ENCODE measurements around the gene NSD2. TPM values are rescaled to one million over a fixed set of nuclear protein-coding genes. Genes with fewer than 3 reads are reported as not detected.

The NSD2 gene
- polyA plus RNA-seq, 1 donor (not counting 4 experiments of a cell fraction or from before 2014, with no cell fraction given): 22.6 TPM

DNA sequence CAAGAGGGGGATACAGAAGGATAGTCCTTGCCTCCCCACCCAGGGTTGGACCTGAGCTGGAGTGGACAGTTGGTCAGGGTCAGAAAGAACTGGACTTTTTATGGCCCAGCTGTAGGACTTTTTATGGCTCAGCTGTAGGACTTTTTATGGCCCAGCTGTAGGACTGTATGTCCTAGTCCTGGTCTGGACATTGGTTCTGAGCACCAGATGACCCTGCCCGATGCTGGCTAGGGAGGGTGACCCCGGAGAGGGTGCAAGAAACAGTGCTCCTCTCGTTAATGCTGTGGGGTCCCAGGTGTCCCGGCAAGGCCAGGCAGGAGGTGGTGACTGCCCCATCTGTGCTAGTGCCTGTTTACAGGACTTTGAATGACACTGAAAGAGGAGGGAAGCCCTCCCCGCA is 13.3 kb upstream of the NSD2 start:
- Histone ChIP-seq H3K9ac (ENCODE audit: control insufficient read depth, extremely low read depth, insufficient read depth, low read length) (no peak overlapping the region), H4K20me1 (ENCODE audit: control insufficient read depth, extremely low read depth, insufficient read depth, low read length) (peaks cover 5% of the 10 kb centered on the region), H3K27me3 (ENCODE audit: control insufficient read depth, extremely low read depth, insufficient read depth, low read length) (peaks cover 5% of the 10 kb centered on the region), H3K9me1 (ENCODE audit: control insufficient read depth, extremely low read depth, insufficient read depth, low read length) (peaks cover 7% of the 10 kb centered on the region), H3K36me3 (ENCODE audit: control insufficient read depth in 2 of 2, extremely low read depth in 1 of 2, insufficient read depth in 2 of 2, low read length in 2 of 2) (peaks cover 0 to 4% of the 10 kb centered on the region in 2 experiments), H3K4me1 (ENCODE audit: control insufficient read depth, extremely low read depth, insufficient read depth, low read length) (peaks cover 22% of the 10 kb centered on the region), H3K4me2 (ENCODE audit: control insufficient read depth, extremely low read depth, insufficient read depth, low read depth, low read length) (no peak overlapping the region), H3K4me3 (ENCODE audit: control insufficient read depth in 2 of 3, extremely low read depth in 1 of 3, insufficient read depth in 2 of 3, low read depth in 1 of 3, low read length in 3 of 3) (no peak overlapping the region), H2AFZ (ENCODE audit: control insufficient read depth, low read length) (no peak overlapping the region), H3K9me3 (ENCODE audit: control insufficient read depth, low read depth, low read length) (no peaks in the 10 kb centered on the region), H3K27ac (ENCODE audit: control insufficient read depth, insufficient read depth, low read length) (no peak overlapping the region), H3K79me2 (ENCODE audit: control insufficient read depth, insufficient read depth, low read length) (peaks cover 46% of the 10 kb centered on the region)
- DNase-seq (ENCODE audit: low read depth, low spot score) (no peak), FAIRE-seq (no peak)
- dilution Hi-C loops (cut with MboI; ENCODE audit: extremely low pct_ligation_motif_present, low sequenced_read_pairs): no loop called here
- TF ChIP-seq, protein P1, sequence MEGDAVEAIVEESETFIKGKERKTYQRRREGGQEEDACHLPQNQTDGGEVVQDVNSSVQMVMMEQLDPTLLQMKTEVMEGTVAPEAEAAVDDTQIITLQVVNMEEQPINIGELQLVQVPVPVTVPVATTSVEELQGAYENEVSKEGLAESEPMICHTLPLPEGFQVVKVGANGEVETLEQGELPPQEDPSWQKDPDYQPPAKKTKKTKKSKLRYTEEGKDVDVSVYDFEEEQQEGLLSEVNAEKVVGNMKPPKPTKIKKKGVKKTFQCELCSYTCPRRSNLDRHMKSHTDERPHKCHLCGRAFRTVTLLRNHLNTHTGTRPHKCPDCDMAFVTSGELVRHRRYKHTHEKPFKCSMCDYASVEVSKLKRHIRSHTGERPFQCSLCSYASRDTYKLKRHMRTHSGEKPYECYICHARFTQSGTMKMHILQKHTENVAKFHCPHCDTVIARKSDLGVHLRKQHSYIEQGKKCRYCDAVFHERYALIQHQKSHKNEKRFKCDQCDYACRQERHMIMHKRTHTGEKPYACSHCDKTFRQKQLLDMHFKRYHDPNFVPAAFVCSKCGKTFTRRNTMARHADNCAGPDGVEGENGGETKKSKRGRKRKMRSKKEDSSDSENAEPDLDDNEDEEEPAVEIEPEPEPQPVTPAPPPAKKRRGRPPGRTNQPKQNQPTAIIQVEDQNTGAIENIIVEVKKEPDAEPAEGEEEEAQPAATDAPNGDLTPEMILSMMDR (optimal IDR thresholded peaks at IDR 0.05 in 1 of 3, IDR thresholded peaks at IDR 0.05 in 1 of 3, conservative IDR thresholded peaks at IDR 0.05 in 1 of 3; ENCODE audit: extremely low read depth in 1 of 3, insufficient read depth in 2 of 3, low read length in 3 of 3): no peak
- no peak for TF ChIP-seq EZH2 (IDR thresholded peaks at IDR 0.05; ENCODE audit: low read length)

DNA sequence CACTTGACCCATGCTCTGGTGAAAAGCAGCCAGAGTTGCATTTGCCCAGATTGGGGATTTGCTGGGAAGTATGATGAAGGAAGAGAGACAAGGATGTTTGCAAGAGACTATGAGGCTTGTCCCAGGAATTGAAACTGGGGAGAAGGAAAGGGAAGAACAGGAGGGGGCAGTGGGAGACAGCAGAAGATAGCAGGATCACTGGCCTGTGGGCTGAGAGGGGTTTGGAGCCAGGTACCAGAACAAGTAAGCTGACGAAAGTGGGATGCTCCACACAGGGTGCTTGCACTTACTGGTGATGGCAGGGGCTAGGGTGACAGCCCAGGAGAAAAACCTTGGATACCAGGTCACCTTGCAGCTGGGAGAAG is 11.8 kb upstream of the NSD2 start:
- DNase-seq (ENCODE audit: low read depth, low spot score) (no peak), FAIRE-seq (no peak)
- peaks cover 10% of the 10 kb centered on the region for H3K27me3 ChIP-seq (ENCODE audit: control insufficient read depth, extremely low read depth, insufficient read depth, low read length)
- H3K36me3 ChIP-seq (ENCODE audit: control insufficient read depth in 2 of 2, extremely low read depth in 1 of 2, insufficient read depth in 2 of 2, low read length in 2 of 2): no peaks in the 10 kb centered on the region
- no peak overlapping the region for H3K4me3 ChIP-seq (ENCODE audit: control insufficient read depth in 2 of 3, extremely low read depth in 1 of 3, insufficient read depth in 2 of 3, low read depth in 1 of 3, low read length in 3 of 3)
- peaks cover 15% of the 10 kb centered on the region for H3K4me1 ChIP-seq (ENCODE audit: control insufficient read depth, extremely low read depth, insufficient read depth, low read length)
- peaks cover 32% of the 10 kb centered on the region for H3K79me2 ChIP-seq (ENCODE audit: control insufficient read depth, insufficient read depth, low read length)
- H2AFZ ChIP-seq (ENCODE audit: control insufficient read depth, low read length): no peak overlapping the region
- peaks cover 2% of the 10 kb centered on the region for H3K9me1 ChIP-seq (ENCODE audit: control insufficient read depth, extremely low read depth, insufficient read depth, low read length)
- H3K9me3 ChIP-seq (ENCODE audit: control insufficient read depth, low read depth, low read length): no peaks in the 10 kb centered on the region
- no peak overlapping the region for H3K27ac ChIP-seq (ENCODE audit: control insufficient read depth, insufficient read depth, low read length)
- TF ChIP-seq EZH2 (IDR thresholded peaks at IDR 0.05; ENCODE audit: low read length): no peak
- TF ChIP-seq, protein P1 (optimal IDR thresholded peaks at IDR 0.05 in 1 of 3, IDR thresholded peaks at IDR 0.05 in 1 of 3, conservative IDR thresholded peaks at IDR 0.05 in 1 of 3; ENCODE audit: extremely low read depth in 1 of 3, insufficient read depth in 2 of 3, low read length in 3 of 3): no peak
- no peak overlapping the region for H3K4me2 ChIP-seq (ENCODE audit: control insufficient read depth, extremely low read depth, insufficient read depth, low read depth, low read length)
- H3K9ac ChIP-seq (ENCODE audit: control insufficient read depth, extremely low read depth, insufficient read depth, low read length): no peak overlapping the region
- dilution Hi-C loops (cut with MboI; ENCODE audit: extremely low pct_ligation_motif_present, low sequenced_read_pairs): no loop called here
- H4K20me1 ChIP-seq (ENCODE audit: control insufficient read depth, extremely low read depth, insufficient read depth, low read length): no peaks in the 10 kb centered on the region
